Astrocyte of the hippocampus (primary cell): ENCODE data around the gene CAMK2N2.

ENCODE experiments used
- DNase-seq: peaks from one replicate; pipeline ENCODE4 v3.0.0; 2011; ENCODE audit warnings: low read depth, low spot score

CAMK2N2 gene

DNA sequence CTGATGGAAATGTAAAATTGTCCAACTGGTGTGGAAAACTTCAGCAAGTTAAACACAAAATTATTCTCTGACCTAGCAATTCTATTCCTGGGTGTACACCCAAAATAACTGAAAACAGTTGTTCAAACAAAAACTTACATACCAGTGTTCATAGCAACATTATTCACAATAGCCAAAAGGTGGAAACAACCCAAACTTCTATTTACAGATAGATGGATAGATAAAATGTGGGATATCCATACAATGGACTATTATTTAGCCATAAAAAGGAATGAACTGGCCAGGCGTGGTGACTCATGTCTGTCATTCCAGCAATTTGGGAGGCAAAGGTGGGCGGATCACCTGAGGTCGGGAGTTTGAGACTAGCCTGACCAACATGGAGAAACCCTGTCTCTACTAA is 38.8 kb downstream of the CAMK2N2 start:
- no peak for DNase-seq

DNA sequence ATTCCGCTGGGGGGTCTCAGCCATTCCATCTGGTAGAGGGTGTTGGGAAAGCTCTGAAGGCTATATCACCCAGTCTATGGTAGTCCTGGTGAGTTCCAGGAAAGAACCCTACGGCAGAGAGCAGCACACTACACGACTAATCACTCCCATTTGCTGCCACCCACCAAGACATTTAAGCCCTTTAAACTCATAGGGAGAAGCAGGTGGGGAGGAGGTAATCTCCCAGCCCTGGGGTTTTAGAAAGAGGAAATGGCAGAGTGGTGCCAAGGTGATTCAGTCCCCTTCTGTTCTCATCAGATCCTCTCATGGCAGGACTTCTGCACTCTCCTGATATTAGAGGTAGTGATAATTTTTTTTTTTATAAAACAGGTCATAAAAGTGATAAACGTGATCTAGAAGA is 42.5 kb downstream of the CAMK2N2 start:
- no peak for DNase-seq

- no peak for DNase-seq
Measured at GRCh38 chr3:184211718-184212117, 49.6 kb downstream of the CAMK2N2 start.

- no peak for DNase-seq
Measured at GRCh38 chr3:184211297-184211696, 50.1 kb downstream of the CAMK2N2 start.
